PC-3 (cell line): ENCODE data around the gene FER1L5.

Source experiments
- CTCF ChIP-seq: fragments of 300-600 bp; sonication (generic); conservative IDR thresholded peaks from 2 replicates; pipeline ENCODE4 v1.5.1; 2017; ENCODE audit warnings: antibody characterized with exemption, low read depth, mild to moderate bottlenecking, low read length
- EZH2phosphoT487 ChIP-seq: fragments of 300-600 bp; sonication (generic); IDR thresholded peaks from 2 replicates; pipeline ENCODE4 v1.6.1; 2018; ENCODE audit warnings: mild to moderate bottlenecking, antibody characterized with exemption, low read length, borderline replicate concordance

GRCh38 chr2:96626553-96626942 is 16.0 kb upstream of the FER1L5 start:
- no peak for TF ChIP-seq CTCF
- TF ChIP-seq EZH2phosphoT487, result no peak
